IPS-NIHi11 (cell line): ENCODE measurements around the gene DNAJA4.

Experiments
- DNase-seq: peaks from one replicate; pipeline ENCODE4 v3.0.0; 2012; ENCODE audit warnings: mixed read lengths, low spot score

DNAJA4 gene

GRCh38 chr15:78280319-78281072, 16.1 kb downstream of the DNAJA4 start:
- DNase-seq: no peak

- no peak for DNase-seq
Observed at GRCh38 chr15:78282324-78282723, 18.0 kb downstream of the DNAJA4 start.

- peak; percentile 56 for DNase-seq
Observed at GRCh38 chr15:78284758-78285157, 20.4 kb downstream of the DNAJA4 start.

- DNase-seq: no peak
Observed at GRCh38 chr15:78290222-78290621, 25.9 kb downstream of the DNAJA4 start.

GRCh38 chr15:78291052-78291451, 26.7 kb downstream of the DNAJA4 start:
- DNase-seq: no peak

- DNase-seq: no peak
Observed at GRCh38 chr15:78291698-78292097, 27.3 kb downstream of the DNAJA4 start.

GRCh38 chr15:78292219-78292618, 27.9 kb downstream of the DNAJA4 start:
- no peak for DNase-seq

GRCh38 chr15:78299101-78299930, 35.0 kb downstream of the DNAJA4 start, which contains the start of gene SKIC8:
SKIC8 (minus strand) TSS chr15:78299609; CDS start chr15:78295686, 3,923 bp downstream.
- peak; percentile 99 for DNase-seq

GRCh38 chr15:78301326-78301725, 37.0 kb downstream of the DNAJA4 start:
- no peak for DNase-seq

- DNase-seq: no peak
Observed at GRCh38 chr15:78301828-78302227, 37.5 kb downstream of the DNAJA4 start.

GRCh38 chr15:78302579-78303312, 38.4 kb downstream of the DNAJA4 start:
- DNase-seq: no peak

- DNase-seq: no peak
Observed at GRCh38 chr15:78304216-78305066, 40.1 kb downstream of the DNAJA4 start.

- DNase-seq: no peak
Observed at GRCh38 chr15:78306176-78306774, 41.9 kb downstream of the DNAJA4 start.

- no peak for DNase-seq
Observed at GRCh38 chr15:78307976-78308375, 43.6 kb downstream of the DNAJA4 start.

GRCh38 chr15:78308422-78309032, 44.2 kb downstream of the DNAJA4 start:
- peak; percentile 89 for DNase-seq

- no peak for DNase-seq
Observed at GRCh38 chr15:78311292-78311691, 46.9 kb downstream of the DNAJA4 start.

- DNase-seq: peak; percentile 50
Observed at GRCh38 chr15:78312536-78312935, 48.2 kb downstream of the DNAJA4 start.

- DNase-seq: no peak
Observed at GRCh38 chr15:78312957-78313356, 48.6 kb downstream of the DNAJA4 start.

GRCh38 chr15:78313383-78313782, 49.0 kb downstream of the DNAJA4 start:
- no peak for DNase-seq

GRCh38 chr15:78314181-78314581, 49.8 kb downstream of the DNAJA4 start:
- no peak for DNase-seq
